ENCODE results near the gene BAIAP2.

The BAIAP2 gene

DNA sequence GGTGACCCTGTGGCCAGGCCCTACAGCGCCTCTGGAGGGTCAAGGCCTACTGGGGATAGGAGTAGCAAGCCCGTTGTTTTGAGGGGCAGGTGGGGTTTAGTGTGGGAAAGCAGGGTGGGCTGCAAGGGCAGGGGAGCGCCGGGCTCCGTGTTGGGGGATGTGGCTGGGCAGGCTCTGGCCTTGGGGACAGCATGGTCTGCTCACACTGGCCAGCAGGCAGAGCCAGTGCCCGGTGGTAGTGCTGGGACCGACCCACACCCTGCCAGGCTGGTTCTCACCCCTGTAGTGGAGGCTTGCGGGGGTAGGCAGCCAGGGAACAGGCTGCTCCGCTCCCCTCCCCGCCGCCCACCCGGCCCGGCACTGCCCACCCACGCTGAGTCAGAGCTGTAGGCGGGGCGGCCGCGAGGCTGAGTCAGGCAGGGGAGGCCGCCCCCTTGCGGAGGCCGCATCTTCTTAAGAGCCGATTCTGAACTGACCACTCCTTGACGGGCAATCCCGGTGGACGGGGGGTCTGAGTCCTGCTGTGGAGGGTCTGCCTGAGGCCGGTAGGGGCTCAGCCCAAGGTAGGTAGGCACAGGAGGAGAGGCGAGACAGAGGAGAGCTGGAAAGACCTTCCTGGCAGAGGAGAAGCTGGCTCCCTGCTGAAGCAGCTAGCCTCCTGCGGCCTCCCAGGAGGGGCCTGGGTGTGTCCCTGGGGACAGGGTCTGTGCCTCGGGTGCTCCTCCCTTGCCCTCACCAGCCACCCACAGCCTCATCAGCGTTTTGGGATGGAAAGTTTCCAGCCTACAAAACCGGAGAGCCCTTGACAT, 62.4 kb downstream of the BAIAP2 start:
- peaks cover 0 to 3% of the 10 kb centered on the region in 2 experiments for H3K4me1 ChIP-seq (ENCODE audit: control insufficient read depth in 1 of 2, insufficient read depth in 1 of 2, low read depth in 1 of 2, low read length in 1 of 2)

DNA sequence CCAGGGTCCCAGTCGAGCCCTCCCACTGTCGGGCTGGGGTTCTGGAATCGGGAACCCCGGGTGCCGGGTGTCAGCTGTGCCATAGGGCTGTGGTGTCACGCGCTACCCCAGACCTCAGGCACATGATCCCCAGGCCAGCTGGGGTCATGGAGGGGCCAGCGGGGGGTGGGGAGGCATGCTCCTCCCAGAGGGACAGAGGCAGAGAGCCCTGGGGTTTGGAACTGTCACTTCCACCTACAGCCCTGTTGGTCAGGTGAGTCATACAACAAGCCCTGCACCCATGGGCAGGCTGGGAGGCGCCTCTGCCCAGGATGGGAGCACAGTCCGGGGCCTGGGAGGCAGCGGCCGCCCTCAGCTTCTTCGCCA, 63.0 kb downstream of the BAIAP2 start:
- Histone ChIP-seq H3K4me1 (ENCODE audit: control insufficient read depth in 1 of 2, insufficient read depth in 1 of 2, low read depth in 1 of 2, low read length in 1 of 2) (peaks cover 0 to 3% of the 10 kb centered on the region in 2 experiments), H3K36me3 (no peaks in the 10 kb centered on the region), H3K9me3 (no peaks in the 10 kb centered on the region), H3K27me3 (peaks cover 47% of the 10 kb centered on the region), H3K4me3 (ENCODE audit: low read depth in 1 of 2, low read length in 1 of 2) (no peak overlapping the region), H3K27ac (no peak overlapping the region)
- TF ChIP-seq, protein P1, sequence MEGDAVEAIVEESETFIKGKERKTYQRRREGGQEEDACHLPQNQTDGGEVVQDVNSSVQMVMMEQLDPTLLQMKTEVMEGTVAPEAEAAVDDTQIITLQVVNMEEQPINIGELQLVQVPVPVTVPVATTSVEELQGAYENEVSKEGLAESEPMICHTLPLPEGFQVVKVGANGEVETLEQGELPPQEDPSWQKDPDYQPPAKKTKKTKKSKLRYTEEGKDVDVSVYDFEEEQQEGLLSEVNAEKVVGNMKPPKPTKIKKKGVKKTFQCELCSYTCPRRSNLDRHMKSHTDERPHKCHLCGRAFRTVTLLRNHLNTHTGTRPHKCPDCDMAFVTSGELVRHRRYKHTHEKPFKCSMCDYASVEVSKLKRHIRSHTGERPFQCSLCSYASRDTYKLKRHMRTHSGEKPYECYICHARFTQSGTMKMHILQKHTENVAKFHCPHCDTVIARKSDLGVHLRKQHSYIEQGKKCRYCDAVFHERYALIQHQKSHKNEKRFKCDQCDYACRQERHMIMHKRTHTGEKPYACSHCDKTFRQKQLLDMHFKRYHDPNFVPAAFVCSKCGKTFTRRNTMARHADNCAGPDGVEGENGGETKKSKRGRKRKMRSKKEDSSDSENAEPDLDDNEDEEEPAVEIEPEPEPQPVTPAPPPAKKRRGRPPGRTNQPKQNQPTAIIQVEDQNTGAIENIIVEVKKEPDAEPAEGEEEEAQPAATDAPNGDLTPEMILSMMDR (IDR thresholded peaks at IDR 0.05) = no peak

More for the DNA sequence above, 62.4 kb downstream of the BAIAP2 start:
- Histone ChIP-seq H3K36me3 (no peaks in the 10 kb centered on the region), H3K9me3 (no peaks in the 10 kb centered on the region), H3K27ac (no peak overlapping the region), H3K4me3 (ENCODE audit: low read depth in 1 of 2, low read length in 1 of 2) (no peak overlapping the region), H3K27me3 (peaks cover 47% of the 10 kb centered on the region)
- TF ChIP-seq, protein P1 (IDR thresholded peaks at IDR 0.05) = no peak

DNA sequence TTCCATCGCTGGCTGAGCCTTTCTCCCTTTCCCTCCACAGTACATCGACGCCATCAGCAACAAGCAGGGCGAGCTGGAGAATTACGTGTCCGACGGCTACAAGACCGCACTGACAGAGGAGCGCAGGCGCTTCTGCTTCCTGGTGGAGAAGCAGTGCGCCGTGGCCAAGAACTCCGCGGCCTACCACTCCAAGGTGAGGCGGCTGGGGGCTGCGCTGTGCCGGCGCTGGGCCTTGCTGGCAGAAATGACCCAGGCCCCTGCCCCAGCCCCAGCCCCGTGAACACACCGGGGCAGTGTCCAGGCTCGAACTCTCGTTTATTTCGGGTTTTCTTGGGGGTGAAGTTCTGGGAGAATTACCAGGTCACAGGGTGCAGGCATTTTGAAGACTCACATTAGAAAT, 64.9 kb downstream of the BAIAP2 start:
- H3K27ac ChIP-seq = no peak overlapping the region
- no peak overlapping the region for H3K4me3 ChIP-seq (ENCODE audit: low read depth in 1 of 2, low read length in 1 of 2)
- peaks cover 39% of the 10 kb centered on the region for H3K27me3 ChIP-seq
- no peaks in the 10 kb centered on the region for H3K36me3 ChIP-seq
- H3K9me3 ChIP-seq = no peaks in the 10 kb centered on the region
- TF ChIP-seq, protein P1 (IDR thresholded peaks at IDR 0.05) = no peak
- peaks cover 0 to 3% of the 10 kb centered on the region in 2 experiments for H3K4me1 ChIP-seq (ENCODE audit: control insufficient read depth in 1 of 2, insufficient read depth in 1 of 2, low read depth in 1 of 2, low read length in 1 of 2)

DNA sequence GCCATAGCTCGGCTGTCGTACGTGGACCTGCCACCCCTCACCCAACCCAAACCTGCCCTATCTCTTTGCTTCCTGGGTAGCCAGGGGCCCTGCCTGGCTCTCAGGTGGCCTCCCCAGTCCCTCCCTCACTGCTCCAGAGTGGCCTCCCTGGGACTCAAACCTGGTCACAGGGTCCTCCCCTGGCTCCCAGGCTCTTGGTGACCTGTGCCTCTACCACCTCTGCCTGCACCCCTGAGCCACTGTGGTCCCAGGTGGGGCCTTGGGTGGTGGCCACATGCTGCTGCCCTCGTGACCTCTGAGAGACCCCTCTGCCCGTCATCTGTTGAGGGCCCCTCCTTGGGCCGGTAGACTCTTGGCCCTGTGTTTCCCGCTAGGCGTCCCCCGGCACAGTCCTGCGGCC, 65.7 kb downstream of the BAIAP2 start:
- H3K4me1 ChIP-seq (ENCODE audit: control insufficient read depth in 1 of 2, insufficient read depth in 1 of 2, low read depth in 1 of 2, low read length in 1 of 2) = peaks cover 0 to 3% of the 10 kb centered on the region in 2 experiments
- no peak overlapping the region for H3K27ac ChIP-seq
- peaks cover 31% of the 10 kb centered on the region for H3K27me3 ChIP-seq
- H3K36me3 ChIP-seq = no peaks in the 10 kb centered on the region
- no peaks in the 10 kb centered on the region for H3K9me3 ChIP-seq
- H3K4me3 ChIP-seq (ENCODE audit: low read depth in 1 of 2, low read length in 1 of 2) = no peak overlapping the region
- TF ChIP-seq, protein P1 (IDR thresholded peaks at IDR 0.05) = no peak

DNA sequence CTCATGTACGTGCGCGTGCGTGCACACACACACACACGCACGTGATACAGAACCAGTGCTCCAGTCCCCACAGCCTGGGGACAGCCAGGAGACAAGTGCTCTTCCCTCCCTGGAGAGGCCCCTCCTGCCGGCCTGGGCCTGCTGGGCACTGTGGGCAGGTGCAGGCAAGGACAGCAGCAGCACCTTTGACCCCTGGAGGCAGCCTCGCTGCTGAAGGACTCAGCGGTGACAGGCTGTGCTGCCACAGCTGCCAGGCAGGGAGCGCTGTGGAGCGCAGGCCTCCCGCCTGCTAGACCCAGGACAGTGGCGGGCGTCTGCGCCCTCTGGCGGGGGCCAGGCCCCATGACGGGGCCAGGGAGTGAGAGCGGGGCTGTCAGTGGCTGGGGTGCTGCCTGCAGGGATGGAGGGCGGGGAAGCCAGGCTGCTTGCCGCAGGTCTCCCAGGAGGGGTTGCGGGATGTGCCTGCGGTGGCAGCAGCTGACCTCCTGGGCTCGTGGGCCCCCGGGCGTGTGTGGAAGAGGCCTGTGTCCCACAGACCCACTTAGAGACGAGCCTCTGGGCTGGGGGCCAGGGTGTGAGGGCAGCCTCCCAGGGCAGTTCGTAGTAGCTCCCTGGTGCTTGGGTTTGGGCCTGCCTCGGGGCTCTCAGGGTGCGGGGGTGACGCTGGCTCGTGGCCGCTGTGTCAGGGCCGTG, 66.8 kb downstream of the BAIAP2 start:
- Histone ChIP-seq H3K4me1 (ENCODE audit: control insufficient read depth in 1 of 2, insufficient read depth in 1 of 2, low read depth in 1 of 2, low read length in 1 of 2) (peaks cover 0 to 3% of the 10 kb centered on the region in 2 experiments), H3K4me3 (ENCODE audit: low read depth in 1 of 2, low read length in 1 of 2) (no peak overlapping the region), H3K27ac (peak overlapping the region; percentile 17), H3K27me3 (peaks cover 20% of the 10 kb centered on the region), H3K36me3 (no peaks in the 10 kb centered on the region), H3K9me3 (no peaks in the 10 kb centered on the region)
- TF ChIP-seq, protein P1 (IDR thresholded peaks at IDR 0.05) = peak; percentile 100
